HG03442 (cell line): ENCODE data around the gene SORT1.

Experiments
- ATAC-seq: cut with Tn5 transposase; IDR thresholded peaks from one replicate; pipeline ENCODE4 v1.9.1; 2021; ENCODE audit warnings: mild to moderate bottlenecking, moderate library complexity; ENCODE audit not compliant: unreplicated experiment

Gene SORT1

DNA sequence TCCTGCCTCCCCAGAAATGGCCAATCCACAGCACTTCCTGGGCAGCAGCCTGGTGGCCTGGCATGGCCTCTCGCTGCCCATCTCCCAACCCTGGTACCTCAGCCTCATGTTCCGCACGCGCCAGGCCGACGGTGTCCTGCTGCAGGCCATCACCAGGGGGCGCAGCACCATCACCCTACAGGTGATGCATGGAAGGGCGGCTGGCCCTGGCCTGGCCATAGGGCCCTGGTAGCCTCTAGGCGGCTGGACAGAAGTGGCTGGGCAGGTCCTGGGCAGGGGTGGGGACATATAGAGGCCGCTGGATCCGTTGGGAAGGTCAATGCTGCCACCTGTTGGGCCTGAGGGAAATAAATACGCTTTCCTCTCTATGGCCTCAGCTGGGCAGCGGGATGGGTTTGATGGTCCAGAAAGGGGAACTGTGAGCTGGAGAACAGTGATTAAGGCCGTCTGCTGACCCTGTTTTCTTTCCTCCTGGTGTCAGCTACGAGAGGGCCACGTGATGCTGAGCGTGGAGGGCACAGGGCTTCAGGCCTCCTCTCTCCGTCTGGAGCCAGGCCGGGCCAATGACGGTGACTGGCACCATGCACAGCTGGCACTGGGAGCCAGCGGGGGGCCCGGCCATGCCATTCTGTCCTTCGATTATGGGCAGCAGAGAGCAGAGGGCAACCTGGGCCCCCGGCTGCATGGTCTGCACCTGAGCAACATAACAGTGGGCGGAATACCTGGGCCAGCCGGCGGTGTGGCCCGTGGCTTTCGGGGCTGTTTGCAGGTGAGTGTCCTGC lies 133.9 kb downstream of the SORT1 start:
- peak; percentile 75 for ATAC-seq

DNA sequence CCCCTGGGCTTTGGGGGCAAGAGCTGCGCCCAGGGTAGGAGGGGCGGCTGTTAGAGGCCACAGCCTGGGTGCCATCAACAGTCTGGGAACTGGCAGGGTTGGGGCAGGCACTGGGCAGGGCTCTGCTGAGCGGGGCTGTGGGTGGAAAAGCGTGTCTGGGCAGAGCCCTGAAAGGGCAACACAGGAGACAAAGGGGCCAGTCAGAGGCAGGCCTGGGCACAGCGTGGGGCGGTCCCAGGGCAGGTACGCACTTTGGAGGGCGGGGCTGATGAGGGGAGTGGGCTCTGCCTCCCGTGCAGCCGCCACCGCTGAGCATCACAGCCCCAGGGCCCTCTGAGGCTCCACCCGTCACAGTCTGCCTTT lies 134.5 kb downstream of the SORT1 start:
- ATAC-seq: no peak

DNA sequence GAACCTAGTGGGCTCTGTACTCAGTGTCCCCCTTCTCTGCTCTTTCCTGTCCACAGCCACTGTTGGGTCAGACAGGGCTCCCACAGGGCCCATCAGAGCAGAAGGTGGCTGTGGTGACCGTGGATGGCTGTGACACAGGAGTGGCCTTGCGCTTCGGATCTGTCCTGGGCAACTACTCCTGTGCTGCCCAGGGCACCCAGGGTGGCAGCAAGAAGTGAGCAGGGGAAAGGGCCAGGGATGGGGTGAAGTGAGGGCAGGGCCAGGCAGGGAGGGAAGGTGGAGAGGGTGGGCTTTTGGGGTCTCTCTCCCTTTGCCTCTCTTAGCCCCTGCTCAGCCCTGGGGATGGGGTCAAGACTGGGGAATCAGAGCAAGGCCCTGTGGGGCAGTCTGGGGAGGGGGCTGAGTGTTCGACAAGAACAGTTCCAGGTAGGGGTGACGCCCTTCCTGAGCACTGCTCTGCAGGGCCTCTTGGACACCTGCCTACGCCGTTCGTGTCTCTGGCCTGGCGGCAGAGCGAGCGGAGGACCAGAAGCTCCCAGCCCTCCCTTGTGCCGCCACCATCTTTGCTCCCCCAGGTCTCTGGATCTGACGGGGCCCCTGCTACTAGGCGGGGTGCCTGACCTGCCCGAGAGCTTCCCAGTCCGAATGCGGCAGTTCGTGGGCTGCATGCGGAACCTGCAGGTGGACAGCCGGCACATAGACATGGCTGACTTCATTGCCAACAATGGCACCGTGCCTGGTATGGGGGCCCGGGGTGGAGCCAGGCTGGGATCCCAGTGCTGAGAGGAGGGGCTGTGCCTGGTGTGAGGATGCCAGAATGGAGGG lies 135.3 kb downstream of the SORT1 start:
- no peak for ATAC-seq

DNA sequence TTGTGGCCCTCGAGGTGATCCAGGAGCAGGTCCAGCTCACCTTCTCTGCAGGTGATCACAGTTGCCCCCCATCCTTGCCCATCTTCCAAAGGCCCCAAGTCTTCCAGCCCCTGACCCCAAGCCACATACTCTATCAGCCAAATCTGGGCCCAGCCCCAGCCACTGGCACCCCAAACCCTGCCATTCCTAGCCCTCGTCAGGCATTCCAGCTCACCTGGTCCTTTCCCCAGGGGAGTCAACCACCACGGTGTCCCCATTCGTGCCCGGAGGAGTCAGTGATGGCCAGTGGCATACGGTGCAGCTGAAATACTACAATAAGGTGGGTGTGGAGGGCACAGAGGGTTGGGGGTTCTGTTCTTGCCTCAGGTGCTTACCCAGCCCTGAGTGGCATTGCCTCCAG lies 136.1 kb downstream of the SORT1 start:
- no peak for ATAC-seq

DNA sequence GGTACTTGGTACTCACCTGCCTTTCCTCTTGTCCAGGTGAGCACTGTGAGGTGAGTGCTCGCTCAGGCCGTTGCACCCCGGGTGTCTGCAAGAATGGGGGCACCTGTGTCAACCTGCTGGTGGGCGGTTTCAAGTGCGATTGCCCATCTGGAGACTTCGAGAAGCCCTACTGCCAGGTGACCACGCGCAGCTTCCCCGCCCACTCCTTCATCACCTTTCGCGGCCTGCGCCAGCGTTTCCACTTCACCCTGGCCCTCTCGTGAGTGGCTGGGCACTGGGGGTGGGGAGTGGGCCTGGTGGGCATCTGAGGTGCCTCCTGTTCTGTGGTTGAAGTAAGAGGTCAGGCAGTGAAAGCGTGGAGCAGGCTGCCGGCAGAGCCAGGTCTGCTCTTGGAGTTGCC lies 136.7 kb downstream of the SORT1 start:
- no peak for ATAC-seq

DNA sequence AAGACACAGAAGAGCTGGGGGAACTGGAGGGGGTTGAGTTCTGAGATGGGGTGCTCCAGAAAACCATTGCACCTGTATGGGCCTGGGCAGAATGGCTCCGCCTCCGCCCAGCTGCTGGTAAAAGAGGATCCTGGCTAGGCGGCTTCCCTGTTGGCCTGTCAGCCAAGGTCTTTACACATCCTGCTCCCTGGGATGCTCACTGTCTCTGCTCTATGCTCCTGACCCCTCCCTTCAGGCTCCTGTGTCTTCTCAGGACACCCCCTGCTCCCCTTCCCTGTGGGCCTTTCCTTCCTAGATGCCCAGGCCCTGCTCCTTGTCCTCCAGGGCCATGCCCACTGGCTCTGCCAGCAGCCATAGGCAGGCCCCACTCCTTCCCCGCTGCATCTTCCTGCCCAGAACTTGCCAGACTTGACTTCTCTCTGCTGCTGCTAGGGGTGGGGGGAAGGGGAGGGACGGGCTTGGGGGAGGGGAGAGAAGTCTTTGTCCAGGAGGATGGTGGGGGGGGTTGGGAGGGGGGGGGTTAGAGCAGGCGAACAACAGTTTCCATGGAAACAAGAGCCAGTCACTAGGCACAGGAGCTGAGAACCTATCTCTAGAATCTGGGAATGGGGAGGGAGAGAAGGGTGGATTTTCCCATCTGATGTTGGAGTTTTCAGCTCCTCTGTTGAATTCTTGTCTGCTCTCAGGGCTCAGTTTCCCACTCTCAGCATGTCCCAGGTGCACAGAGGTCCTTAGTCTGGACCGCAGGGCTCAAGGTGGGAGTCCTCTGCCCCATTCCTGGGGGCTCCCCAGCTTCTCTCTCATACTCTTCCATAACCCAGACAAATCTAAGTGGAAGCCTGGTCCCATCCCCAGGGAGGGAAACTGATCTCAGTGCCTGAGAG lies 137.8 kb downstream of the SORT1 start:
- no peak for ATAC-seq
